T-helper 2 cell treated with Interferon-gamma antibody and Interleukin-4, amounts not matched to agents 5 μg/mL and 100 μg/mL, for 36 hours (primary cell): ENCODE results near the gene CAMTA1.

ENCODE experiments used
- DNase-seq: peaks from one replicate; pipeline ENCODE4 v3.0.0; 2021; ENCODE audit warnings: low spot score
- H3K27ac Mint-ChIP-seq: one replicate; pipeline ENCODE4 v1.8.0; 2021; ENCODE audit warnings: mild to moderate bottlenecking, mixed read lengths
- H3K27me3 Mint-ChIP-seq: one replicate; pipeline ENCODE4 v1.8.0; 2021; ENCODE audit warnings: low read depth, mixed read lengths
- H3K36me3 Mint-ChIP-seq: one replicate; pipeline ENCODE4 v1.8.0; 2021; ENCODE audit warnings: low read depth, mixed read lengths
- H3K4me1 Mint-ChIP-seq: one replicate; pipeline ENCODE4 v1.8.0; 2021; ENCODE audit warnings: low read depth, mixed read lengths
- H3K4me3 Mint-ChIP-seq: one replicate; pipeline ENCODE4 v1.8.0; 2022; ENCODE audit warnings: mild to moderate bottlenecking, moderate library complexity, mixed read lengths
- H3K9me3 Mint-ChIP-seq: one replicate; pipeline ENCODE4 v1.8.0; 2021; ENCODE audit warnings: mixed read lengths

The CAMTA1 gene

DNA sequence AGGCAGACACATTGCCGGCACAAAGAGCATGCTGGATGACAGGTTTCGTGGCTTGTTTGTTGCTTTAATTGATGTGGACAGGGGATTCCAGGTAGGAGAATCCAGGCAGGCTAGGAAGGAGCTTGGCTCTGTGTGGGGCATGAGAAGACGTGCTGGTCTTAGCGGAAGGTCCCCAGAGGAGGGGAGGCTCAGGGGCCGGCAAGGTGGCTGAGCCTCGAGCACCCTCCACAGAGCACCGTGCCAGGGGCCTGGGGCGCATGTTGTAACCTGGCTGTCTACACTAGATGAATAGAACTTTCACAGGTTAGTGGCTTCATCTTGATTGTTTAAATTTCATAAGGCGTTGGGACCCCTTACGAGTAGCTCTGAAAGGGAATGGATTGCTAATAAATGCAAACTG lies 223.1 kb downstream of the CAMTA1 start:
- Mint-ChIP-seq H3K27ac (no peak overlapping the region), H3K9me3 (no peaks in the 10 kb centered on the region), H3K4me3 (no peak overlapping the region), H3K27me3 (no peaks in the 10 kb centered on the region), H3K4me1 (no peaks in the 10 kb centered on the region), H3K36me3 (no peaks in the 10 kb centered on the region)
- no peak for DNase-seq

DNA sequence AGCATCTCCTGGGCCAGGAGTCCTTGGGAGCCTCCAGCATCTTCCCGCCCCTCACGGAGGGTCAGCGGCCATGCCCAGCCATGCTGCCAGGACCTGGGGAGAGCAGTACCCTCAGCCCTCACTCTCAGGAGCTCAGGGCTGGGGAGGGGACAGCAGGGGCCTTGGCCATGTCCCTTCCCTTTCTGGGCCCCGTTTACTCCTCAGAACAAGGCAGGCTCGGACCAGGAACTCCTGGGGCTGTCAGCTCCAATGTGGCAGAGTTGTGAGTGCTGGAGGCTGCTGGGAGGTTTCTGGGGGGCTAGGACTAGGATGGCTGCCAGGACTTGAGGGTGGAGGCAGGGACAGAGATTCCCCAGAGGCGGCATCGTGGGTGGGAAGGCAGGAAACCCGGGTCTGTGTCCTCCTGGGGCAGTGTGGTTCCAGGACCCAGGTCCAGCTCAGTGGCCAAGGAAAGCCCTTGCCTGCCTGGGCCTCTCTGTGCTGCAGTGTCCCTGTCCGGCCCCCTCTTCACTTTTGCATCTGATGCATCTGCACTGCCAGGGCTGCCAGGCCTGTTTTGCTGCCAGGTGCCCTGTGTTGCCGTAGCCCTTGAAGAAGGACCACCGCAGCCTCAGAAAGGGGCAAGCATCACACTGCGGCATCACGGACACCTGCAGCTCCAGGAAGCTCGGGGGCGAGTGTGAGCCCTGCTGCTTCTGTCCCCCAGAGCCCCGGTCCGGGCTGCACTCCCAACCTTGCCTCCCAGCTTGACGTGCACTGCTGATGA lies 223.9 kb downstream of the CAMTA1 start:
- Mint-ChIP-seq H3K4me3 (no peak overlapping the region), H3K27ac (no peak overlapping the region), H3K36me3 (no peaks in the 10 kb centered on the region), H3K4me1 (no peaks in the 10 kb centered on the region), H3K27me3 (no peaks in the 10 kb centered on the region), H3K9me3 (no peaks in the 10 kb centered on the region)
- DNase-seq = no peak

DNA sequence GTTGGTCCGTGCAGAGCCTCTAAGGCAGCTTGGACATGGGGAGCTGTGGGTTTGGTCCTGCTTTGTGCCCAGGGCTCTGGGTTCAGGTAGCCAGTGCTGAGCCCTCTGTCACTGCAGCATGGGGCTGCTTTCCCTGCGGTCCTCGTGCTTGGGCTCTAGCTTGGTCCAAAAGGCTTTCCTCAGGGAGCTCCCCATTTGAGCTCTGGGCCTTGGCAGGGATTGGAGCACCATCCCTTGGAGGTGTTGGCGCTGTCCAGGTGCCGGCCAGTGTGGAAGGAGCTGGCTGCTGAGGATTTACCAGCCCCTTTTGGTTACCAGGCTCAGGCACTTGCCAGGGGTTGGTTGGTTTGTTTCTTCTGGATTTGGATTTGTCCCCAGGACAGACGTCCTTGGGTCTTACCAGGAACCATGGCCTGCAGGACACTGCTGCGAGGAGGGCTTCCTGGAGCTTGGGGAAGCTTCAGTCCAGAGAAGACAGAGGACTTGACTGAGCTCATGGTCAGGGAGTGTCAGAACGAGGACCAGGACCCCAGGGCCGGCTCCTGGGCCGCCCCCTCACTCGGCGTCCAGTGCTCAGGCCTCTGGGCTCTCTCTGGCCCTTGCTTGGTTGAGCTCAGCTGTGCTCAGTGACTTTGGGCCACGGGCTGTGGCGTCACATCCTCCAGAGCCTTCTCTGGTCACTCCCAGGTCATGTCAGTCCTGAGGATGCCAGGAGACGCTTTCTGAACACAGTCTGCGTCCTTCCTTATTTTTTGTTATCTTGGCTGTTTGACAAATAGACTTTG lies 224.7 kb downstream of the CAMTA1 start:
- Mint-ChIP-seq H3K4me1 (no peaks in the 10 kb centered on the region), H3K27ac (no peak overlapping the region), H3K4me3 (no peak overlapping the region), H3K27me3 (no peaks in the 10 kb centered on the region), H3K9me3 (no peaks in the 10 kb centered on the region), H3K36me3 (no peaks in the 10 kb centered on the region)
- no peak for DNase-seq

DNA sequence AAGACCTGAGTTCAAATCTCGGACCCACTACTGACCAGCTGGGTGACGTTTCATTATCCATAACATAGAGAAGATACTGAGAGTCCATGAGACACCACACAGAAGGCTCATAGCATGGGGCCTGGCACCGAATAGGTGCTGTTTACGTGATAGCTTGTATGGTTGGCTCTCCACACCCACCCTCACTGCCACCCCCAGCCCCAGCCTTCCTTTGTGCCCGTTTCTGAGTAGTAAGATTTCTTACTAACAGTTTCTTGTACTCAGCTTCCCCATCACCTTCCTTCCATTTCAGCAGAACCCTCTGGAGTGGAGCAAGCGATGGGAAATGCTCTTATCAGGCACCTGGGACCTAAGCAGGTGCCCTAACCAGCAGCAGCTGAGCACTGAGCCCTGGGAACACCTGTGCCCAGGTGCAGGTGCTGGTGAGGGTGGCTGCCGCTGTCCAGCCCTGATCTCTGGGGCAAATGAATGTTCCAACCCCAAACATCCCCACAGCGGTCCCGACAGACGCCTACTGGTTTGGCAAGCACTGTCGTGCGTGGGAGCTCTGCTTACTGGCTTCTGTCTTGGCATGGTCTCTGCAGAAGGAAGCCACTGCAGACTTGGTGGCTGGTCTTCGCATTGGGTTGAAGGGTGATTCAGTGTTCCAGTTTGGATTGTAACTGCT lies 225.4 kb downstream of the CAMTA1 start:
- no peak overlapping the region for H3K4me3 Mint-ChIP-seq
- H3K27me3 Mint-ChIP-seq = no peaks in the 10 kb centered on the region
- DNase-seq = no peak
- no peaks in the 10 kb centered on the region for H3K4me1 Mint-ChIP-seq
- no peak overlapping the region for H3K27ac Mint-ChIP-seq
- no peaks in the 10 kb centered on the region for H3K9me3 Mint-ChIP-seq
- no peaks in the 10 kb centered on the region for H3K36me3 Mint-ChIP-seq

DNA sequence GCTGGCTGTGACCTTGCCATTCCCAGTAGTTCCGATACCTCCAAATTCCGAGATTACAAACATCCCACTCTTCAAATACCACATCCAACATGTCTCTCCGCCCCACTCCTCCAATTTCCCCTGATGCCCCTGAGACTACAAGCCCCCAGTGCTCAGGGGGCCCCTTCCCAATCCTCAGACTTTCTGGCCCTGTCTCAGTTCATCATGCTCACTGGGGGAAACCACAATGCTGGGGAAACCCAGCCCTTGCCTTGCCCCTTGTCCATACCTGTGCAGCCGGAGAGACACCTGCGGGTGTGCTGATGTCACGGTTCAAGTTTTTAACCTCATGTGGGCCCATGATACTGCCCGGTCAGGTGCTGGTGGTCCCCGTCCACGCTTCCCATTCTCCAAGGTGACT lies 226.6 kb downstream of the CAMTA1 start:
- H3K9me3 Mint-ChIP-seq = no peaks in the 10 kb centered on the region
- no peaks in the 10 kb centered on the region for H3K4me1 Mint-ChIP-seq
- no peaks in the 10 kb centered on the region for H3K36me3 Mint-ChIP-seq
- no peak overlapping the region for H3K4me3 Mint-ChIP-seq
- H3K27ac Mint-ChIP-seq = no peak overlapping the region
- no peak for DNase-seq
- H3K27me3 Mint-ChIP-seq = no peaks in the 10 kb centered on the region

DNA sequence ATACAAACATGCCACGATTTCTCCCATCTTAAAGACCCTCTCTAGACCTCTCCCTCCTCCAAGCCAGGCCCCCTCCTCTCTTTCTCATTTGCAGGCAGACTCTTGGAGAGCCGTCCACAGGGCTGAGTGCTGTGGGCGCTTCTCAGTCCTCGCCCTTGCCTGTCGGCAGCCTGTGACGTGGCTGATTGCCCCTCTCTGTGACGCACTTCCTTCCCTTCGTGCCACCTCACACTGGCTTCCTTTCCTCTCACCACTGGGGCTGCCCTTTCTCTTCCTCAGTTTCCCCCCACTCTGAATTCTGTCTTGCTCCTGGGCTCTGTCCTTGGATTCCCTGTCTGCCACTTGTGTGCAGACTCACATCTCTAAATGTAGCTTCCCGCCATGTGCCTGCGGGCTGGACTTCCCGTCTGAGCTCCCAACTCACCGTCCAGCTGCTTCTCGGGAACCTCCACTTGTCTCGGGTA lies 227.2 kb downstream of the CAMTA1 start:
- H3K4me3 Mint-ChIP-seq = no peak overlapping the region
- H3K4me1 Mint-ChIP-seq = no peaks in the 10 kb centered on the region
- H3K36me3 Mint-ChIP-seq = no peaks in the 10 kb centered on the region
- no peak overlapping the region for H3K27ac Mint-ChIP-seq
- no peaks in the 10 kb centered on the region for H3K27me3 Mint-ChIP-seq
- H3K9me3 Mint-ChIP-seq = no peaks in the 10 kb centered on the region
- no peak for DNase-seq

DNA sequence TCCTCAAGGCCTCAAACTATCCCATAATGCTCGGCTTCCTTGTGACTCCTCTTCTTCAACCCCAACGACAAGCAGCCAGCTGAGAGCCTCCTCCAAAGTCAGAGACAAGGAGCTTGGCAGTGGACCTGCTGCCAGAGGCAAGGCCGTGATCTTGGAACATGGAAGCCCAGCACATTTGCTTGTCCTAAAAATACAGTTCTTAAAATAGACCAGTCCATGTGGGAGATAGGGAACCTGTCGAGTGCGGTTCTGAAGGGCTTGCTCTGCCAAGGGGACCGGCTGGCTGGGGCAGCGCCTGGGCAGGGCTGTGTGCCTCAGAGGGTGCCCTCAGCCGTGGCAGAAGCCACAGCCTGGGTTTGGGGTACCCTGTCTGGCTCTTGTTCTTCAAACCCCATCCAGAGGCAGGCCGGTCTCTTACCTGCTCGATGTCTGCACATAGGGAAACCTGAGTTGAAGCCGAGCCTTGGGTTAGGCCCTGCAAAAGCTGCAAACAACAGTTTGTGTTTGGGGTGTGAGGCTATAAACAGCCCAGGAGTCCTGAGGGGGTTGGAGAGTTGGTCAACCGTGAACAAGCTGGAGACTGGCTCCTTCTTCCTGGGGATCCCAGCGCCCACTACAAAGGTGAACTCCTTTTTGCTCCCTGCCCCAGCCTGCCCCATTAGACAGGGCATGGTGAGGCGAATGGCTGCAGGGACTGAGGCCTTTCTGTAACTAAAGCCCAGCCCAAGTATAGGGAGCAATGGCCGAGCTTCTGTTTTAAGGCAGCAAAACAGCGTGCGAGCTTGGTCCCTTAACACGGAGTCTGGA lies 228.8 kb downstream of the CAMTA1 start:
- Mint-ChIP-seq H3K27ac (no peak overlapping the region), H3K27me3 (no peaks in the 10 kb centered on the region), H3K36me3 (no peaks in the 10 kb centered on the region), H3K4me3 (no peak overlapping the region), H3K4me1 (no peaks in the 10 kb centered on the region), H3K9me3 (no peaks in the 10 kb centered on the region)
- no peak for DNase-seq

DNA sequence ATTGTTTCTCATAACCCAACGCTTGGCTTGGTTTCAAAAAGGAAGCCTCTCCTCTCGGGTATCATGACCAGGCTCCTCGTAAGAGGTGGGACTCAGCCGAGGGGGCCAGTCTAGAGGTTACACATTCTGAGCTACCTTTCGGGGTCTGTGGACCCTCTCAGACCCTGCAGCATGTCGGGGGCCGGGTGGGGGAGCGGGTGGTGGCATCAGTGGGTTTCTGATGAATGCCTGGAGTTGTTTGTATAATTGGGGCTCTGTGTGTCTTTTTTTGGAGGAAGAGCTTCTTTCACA lies 229.3 kb downstream of the CAMTA1 start:
- no peak for DNase-seq
- H3K4me1 Mint-ChIP-seq = no peaks in the 10 kb centered on the region
- no peaks in the 10 kb centered on the region for H3K36me3 Mint-ChIP-seq
- H3K27me3 Mint-ChIP-seq = no peaks in the 10 kb centered on the region
- H3K9me3 Mint-ChIP-seq = no peaks in the 10 kb centered on the region
- no peak overlapping the region for H3K4me3 Mint-ChIP-seq
- no peak overlapping the region for H3K27ac Mint-ChIP-seq

DNA sequence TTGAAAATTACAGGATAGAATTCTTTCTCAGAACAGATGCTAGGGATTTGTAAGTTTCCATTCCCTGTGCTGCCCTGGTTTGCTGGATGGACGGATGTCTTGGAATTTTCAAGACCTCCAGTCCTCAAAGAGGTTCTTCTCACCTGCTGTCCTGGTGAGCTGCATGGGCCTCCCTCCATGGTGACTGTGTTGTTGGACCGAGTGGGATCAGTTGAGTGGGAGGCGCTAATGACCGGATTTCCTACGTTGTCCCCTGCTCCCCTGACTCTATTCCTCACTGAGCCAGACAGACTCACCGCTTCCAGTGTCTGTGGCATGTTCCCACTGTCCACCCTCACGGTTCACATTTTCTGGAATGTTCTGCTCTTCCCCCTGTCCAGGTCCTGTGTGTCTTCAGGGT lies 229.8 kb downstream of the CAMTA1 start:
- H3K4me1 Mint-ChIP-seq = no peaks in the 10 kb centered on the region
- no peaks in the 10 kb centered on the region for H3K9me3 Mint-ChIP-seq
- H3K27ac Mint-ChIP-seq = no peak overlapping the region
- no peaks in the 10 kb centered on the region for H3K27me3 Mint-ChIP-seq
- no peak for DNase-seq
- H3K36me3 Mint-ChIP-seq = no peaks in the 10 kb centered on the region
- H3K4me3 Mint-ChIP-seq = no peak overlapping the region

DNA sequence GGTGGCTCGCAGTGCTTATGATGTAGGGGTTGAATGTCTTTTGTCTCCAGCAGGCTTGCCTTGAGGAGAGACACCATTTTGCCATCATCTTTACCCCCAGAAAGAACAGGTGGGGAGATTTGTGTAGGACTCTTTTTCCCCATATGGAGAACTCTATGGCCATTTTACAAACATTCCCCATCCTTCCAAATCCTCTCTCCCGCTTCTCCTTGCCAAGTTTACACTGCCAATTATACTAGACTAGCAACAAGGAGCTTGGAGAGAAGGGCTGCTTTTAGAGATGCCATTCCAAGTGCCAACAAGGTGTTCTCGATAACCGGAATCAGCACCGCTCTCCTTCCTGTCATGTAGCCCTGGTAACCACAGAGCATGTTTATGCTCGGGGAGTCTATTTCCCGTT lies 233.1 kb downstream of the CAMTA1 start:
- Mint-ChIP-seq H3K9me3 (no peaks in the 10 kb centered on the region), H3K4me3 (no peak overlapping the region), H3K27ac (no peak overlapping the region), H3K27me3 (no peaks in the 10 kb centered on the region), H3K36me3 (no peaks in the 10 kb centered on the region), H3K4me1 (no peaks in the 10 kb centered on the region)
- DNase-seq = no peak

DNA sequence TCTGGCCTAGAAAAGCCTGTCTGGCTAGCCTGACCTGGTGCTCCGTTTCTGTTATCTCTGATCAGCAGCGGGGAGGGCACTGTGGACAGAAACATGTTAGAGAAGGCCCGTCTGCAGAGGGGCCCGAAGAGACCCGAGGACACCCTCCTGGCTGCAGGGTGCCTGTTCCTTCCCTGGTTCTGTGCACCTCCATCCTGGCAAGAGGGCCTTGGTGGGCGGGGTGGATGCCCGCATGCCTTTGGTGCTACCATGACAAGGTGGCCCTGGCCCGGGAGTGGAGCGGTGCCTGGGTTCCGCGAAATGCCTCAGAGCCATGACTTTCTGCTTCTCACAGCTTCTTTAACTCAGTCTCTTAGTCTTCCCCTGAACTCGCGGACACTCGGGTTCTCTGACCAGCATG lies 233.6 kb downstream of the CAMTA1 start:
- Mint-ChIP-seq H3K4me1 (no peaks in the 10 kb centered on the region), H3K27me3 (no peaks in the 10 kb centered on the region), H3K36me3 (no peaks in the 10 kb centered on the region), H3K4me3 (no peak overlapping the region), H3K27ac (no peak overlapping the region), H3K9me3 (no peaks in the 10 kb centered on the region)
- DNase-seq = no peak

DNA sequence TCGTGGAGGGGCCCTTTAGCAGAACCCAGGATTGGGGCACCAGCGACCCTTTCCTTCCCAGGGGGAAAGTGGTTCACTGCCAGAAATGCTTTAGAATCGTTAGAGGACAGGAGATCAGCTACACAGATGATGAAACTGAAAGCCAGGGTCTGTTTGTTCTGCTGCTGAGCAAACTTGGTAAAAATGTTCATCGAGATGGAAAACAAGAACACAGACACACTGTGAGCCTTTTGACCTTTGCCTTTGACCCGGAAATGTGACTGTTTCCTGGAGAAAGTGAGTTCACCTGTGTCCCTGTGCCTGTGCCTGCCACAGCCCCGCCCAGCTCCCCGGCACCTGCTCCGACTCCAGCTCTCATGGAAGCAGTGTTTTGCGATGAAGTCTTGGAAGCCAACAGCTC lies 234.3 kb downstream of the CAMTA1 start:
- Mint-ChIP-seq H3K36me3 (no peaks in the 10 kb centered on the region), H3K4me3 (no peak overlapping the region), H3K4me1 (no peaks in the 10 kb centered on the region), H3K9me3 (no peaks in the 10 kb centered on the region), H3K27ac (no peak overlapping the region), H3K27me3 (no peaks in the 10 kb centered on the region)
- DNase-seq = no peak

DNA sequence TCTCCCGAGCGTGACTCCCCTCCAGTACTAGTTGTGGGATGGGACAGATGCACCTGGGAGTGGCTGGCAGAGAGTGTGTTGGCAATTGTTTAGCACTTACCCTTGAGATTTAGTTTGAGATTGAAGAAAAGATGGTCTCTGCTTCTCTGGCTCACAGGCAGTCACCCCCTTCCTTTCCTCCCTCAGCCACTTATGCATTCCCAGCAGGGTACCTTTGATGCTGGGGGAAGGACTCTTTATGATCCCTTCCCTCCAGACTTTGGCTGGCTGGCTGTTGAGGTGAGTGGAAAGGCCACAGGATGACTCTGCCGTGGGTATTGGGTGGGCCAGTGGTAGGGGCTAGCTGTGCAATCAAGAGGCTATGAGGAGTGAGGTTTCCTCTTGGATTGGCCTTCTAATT lies 236.8 kb downstream of the CAMTA1 start:
- Mint-ChIP-seq H3K27me3 (no peaks in the 10 kb centered on the region), H3K4me1 (no peaks in the 10 kb centered on the region), H3K4me3 (no peak overlapping the region), H3K36me3 (no peaks in the 10 kb centered on the region), H3K27ac (no peak overlapping the region), H3K9me3 (no peaks in the 10 kb centered on the region)
- no peak for DNase-seq

DNA sequence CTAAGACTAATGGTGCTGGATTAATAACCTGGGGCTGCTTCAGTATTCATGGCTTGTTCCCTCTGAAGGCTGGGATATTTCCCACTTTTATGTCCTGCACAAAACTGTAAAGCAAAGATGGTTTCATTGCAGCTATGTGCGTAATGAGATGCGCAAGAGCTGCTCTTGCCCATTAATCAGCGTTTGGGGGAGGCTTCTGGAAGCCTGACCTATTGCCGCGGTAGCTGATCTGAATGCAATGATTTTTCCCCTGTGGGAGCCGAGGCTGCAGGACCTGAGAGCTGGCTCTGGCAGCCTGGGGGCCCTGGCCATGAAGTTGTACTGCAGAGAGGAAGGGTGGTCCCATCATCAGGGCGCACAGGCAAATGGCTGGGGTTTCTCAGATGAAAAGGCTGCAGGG lies 239.8 kb downstream of the CAMTA1 start:
- no peak overlapping the region for H3K4me3 Mint-ChIP-seq
- no peaks in the 10 kb centered on the region for H3K36me3 Mint-ChIP-seq
- no peak for DNase-seq
- H3K9me3 Mint-ChIP-seq = no peaks in the 10 kb centered on the region
- no peak overlapping the region for H3K27ac Mint-ChIP-seq
- no peaks in the 10 kb centered on the region for H3K27me3 Mint-ChIP-seq
- H3K4me1 Mint-ChIP-seq = no peaks in the 10 kb centered on the region
